ENCODE measurements around the gene PSMD4.

DNA sequence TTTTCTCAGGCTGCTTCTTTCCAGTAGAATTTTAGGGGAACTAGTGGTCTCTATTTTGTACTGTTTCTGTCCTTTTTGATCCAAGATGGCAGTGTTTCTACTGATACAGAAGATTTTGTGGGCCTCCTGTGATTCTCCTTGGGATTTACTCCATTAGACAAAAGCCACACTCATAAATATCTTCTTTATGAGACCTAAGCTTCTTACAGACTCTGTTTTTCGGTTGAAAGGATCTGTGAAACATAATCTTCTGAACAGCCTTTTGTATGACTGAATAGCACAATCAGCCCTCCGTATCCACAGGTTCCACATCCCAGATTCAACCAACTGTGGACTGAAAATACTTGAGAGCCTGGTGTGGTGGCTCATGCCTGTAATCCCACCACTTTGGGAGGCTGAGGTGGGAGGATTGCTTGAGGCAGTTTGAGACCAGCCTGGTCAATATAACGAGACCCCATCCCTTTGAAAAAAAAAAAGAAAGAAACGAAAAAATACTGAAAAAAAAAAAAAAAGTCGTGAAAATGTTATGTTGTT is 10.8 kb upstream of the PSMD4 start:
- TF ChIP-seq, protein P1, sequence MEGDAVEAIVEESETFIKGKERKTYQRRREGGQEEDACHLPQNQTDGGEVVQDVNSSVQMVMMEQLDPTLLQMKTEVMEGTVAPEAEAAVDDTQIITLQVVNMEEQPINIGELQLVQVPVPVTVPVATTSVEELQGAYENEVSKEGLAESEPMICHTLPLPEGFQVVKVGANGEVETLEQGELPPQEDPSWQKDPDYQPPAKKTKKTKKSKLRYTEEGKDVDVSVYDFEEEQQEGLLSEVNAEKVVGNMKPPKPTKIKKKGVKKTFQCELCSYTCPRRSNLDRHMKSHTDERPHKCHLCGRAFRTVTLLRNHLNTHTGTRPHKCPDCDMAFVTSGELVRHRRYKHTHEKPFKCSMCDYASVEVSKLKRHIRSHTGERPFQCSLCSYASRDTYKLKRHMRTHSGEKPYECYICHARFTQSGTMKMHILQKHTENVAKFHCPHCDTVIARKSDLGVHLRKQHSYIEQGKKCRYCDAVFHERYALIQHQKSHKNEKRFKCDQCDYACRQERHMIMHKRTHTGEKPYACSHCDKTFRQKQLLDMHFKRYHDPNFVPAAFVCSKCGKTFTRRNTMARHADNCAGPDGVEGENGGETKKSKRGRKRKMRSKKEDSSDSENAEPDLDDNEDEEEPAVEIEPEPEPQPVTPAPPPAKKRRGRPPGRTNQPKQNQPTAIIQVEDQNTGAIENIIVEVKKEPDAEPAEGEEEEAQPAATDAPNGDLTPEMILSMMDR (IDR thresholded peaks at IDR 0.05): no peak
- TF ChIP-seq POLR2A (IDR thresholded peaks at IDR 0.05): no peak
